GM12891 (cell line): ENCODE results near the gene SET.

Source experiments
- DNase-seq: peaks from one replicate; pipeline ENCODE4 v3.0.0; 2011; ENCODE audit warnings: low spot score; ENCODE audit not compliant: insufficient read length
- FAIRE-seq: peaks from 2 replicates; lab custom pipeline; 2011; peaks lifted over from hg19 to GRCh38; lab: Jason Lieb, UNC
- PAX5 ChIP-seq: IDR thresholded peaks from 2 replicates; pipeline ENCODE4 v1.6.1; 2011; ENCODE audit warnings: low read length, moderate library complexity, mild to moderate bottlenecking; ENCODE audit not compliant: insufficient read depth, severe bottlenecking
- POLR2A ChIP-seq: IDR thresholded peaks from 2 replicates; pipeline ENCODE4 v1.6.1; 2011; ENCODE audit warnings: low read depth, low read length, control low read depth
- POLR2AphosphoS5 ChIP-seq: IDR thresholded peaks from 2 replicates; pipeline ENCODE4 v1.6.1; 2011; ENCODE audit warnings: low read depth, low read length, control low read depth
- POU2F2 ChIP-seq: IDR thresholded peaks from 2 replicates; pipeline ENCODE4 v1.6.1; 2011; ENCODE audit warnings: low read depth, mild to moderate bottlenecking, control low read depth, low read length, moderate library complexity
- SPI1 ChIP-seq: IDR thresholded peaks from 2 replicates; pipeline ENCODE4 v1.6.1; 2011; ENCODE audit warnings: low read depth, low read length, control low read depth
- TAF1 ChIP-seq: IDR thresholded peaks from 2 replicates; pipeline ENCODE4 v1.6.1; 2011; ENCODE audit warnings: low read depth, low read length, control low read depth

Gene SET

GRCh38 chr9:128729302-128729701, 40.3 kb downstream of the SET start:
- FAIRE-seq (no peak), DNase-seq (no peak)
- TF ChIP-seq POU2F2 (no peak), PAX5 (no peak), POLR2A (no peak), POLR2AphosphoS5 (no peak), TAF1 (no peak), SPI1 (no peak)

GRCh38 chr9:128729766-128730517, 40.9 kb downstream of the SET start:
- FAIRE-seq, result no peak
- TF ChIP-seq POLR2A (no peak), TAF1 (no peak), POLR2AphosphoS5 (no peak), SPI1 (no peak), PAX5 (no peak), POU2F2 (no peak)
- no peak for DNase-seq

- DNase-seq, result no peak
- TF ChIP-seq SPI1 (no peak), POLR2AphosphoS5 (no peak), POLR2A (no peak), POU2F2 (no peak), TAF1 (no peak), PAX5 (no peak)
- no peak for FAIRE-seq
Observed at GRCh38 chr9:128731093-128731492, 42.1 kb downstream of the SET start.

GRCh38 chr9:128731691-128732090, 42.7 kb downstream of the SET start:
- DNase-seq (no peak), FAIRE-seq (no peak)
- TF ChIP-seq TAF1 (no peak), PAX5 (no peak), POLR2AphosphoS5 (no peak), SPI1 (no peak), POU2F2 (no peak), POLR2A (no peak)

GRCh38 chr9:128732576-128732975, 43.6 kb downstream of the SET start:
- no peak for FAIRE-seq
- TF ChIP-seq POLR2AphosphoS5 (no peak), POU2F2 (no peak), SPI1 (no peak), PAX5 (no peak), TAF1 (no peak), POLR2A (no peak)
- no peak for DNase-seq

GRCh38 chr9:128733256-128733655, 44.2 kb downstream of the SET start:
- peak; percentile 52 for DNase-seq
- peak; percentile 91 for FAIRE-seq
- TF ChIP-seq POLR2AphosphoS5 (no peak), TAF1 (0 out of 2 replicates have a peak, but pooled peaks have one; percentile 31), SPI1 (no peak), PAX5 (no peak), POU2F2 (no peak; the same call in 1 of the 2 replicates), POLR2A (0 out of 2 replicates have a peak, but pooled peaks have one; percentile 27)

- no peak for TF ChIP-seq SPI1
- no peak for TF ChIP-seq TAF1
- no peak for TF ChIP-seq POU2F2
- no peak for TF ChIP-seq PAX5
- no peak for TF ChIP-seq POLR2A
- TF ChIP-seq POLR2AphosphoS5, result no peak
- FAIRE-seq, result no peak
- DNase-seq, result no peak
Observed at GRCh38 chr9:128735373-128735772, 46.4 kb downstream of the SET start.

GRCh38 chr9:128742401-128742800, 53.4 kb downstream of the SET start:
- no peak for TF ChIP-seq PAX5
- no peak for TF ChIP-seq POU2F2
- TF ChIP-seq POLR2AphosphoS5, result no peak
- TF ChIP-seq POLR2A, result no peak
- TF ChIP-seq SPI1, result no peak
- no peak for TF ChIP-seq TAF1
- FAIRE-seq, result no peak
- no peak for DNase-seq

- TF ChIP-seq SPI1 (no peak), POLR2A (no peak), PAX5 (no peak), POLR2AphosphoS5 (no peak), POU2F2 (no peak), TAF1 (no peak)
- FAIRE-seq (no peak), DNase-seq (no peak)
Observed at GRCh38 chr9:128743421-128743820, 54.4 kb downstream of the SET start.
